CD4-positive, alpha-beta T cell treated with Interleukin-4 for 4 hours (primary cell): ENCODE measurements around the gene FOLR2.
A peak's percentile ranks its signal among the peaks of the same experiment; 100 is the strongest.

Source experiments
- DNase-seq: peaks from one replicate; pipeline ENCODE4 v3.0.0-alpha.2; 2020

Gene FOLR2

GRCh38 chr11:72230764-72231365 is 14.3 kb downstream of the FOLR2 start:
- no peak for DNase-seq

- no peak for DNase-seq
Observed at GRCh38 chr11:72231396-72232259, 15.0 kb downstream of the FOLR2 start.

DNA sequence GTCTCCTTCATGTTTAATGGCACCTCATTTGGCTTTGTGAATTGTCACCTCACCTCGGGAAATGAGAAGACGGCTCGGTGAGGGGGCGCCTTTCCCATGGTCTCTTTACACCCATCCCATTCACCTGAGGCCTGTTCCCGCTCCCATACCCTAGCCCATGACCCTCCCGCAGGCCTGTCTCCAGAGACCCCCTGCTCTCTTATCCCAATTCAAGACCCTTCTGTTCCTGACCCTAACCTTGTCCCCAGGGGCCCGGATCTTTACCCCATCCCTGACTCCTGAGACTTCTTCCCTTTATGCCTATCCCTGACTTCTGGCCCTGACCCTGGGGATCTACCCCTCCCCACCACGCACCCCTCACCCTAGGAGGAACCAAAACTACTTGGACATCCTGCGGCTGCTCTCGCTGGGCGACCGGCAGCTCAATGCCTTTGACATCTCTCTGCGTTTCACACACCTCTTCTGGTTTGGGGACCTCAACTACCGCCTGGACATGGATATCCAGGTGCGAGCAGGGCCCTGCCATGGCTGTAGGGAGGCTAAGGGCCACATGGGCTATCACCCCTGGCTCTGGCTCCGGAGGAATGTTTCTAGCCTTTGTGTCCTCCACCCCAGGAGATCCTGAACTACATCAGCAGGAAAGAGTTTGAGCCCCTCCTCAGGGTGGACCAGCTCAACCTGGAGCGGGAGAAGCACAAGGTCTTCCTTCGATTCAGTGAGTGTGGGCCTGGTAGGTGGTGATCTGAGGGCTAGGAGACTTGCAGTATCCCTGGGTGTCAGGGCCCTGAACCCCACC is 15.9 kb downstream of the FOLR2 start:
- DNase-seq, result no peak

GRCh38 chr11:72233056-72233772 is 16.6 kb downstream of the FOLR2 start:
- DNase-seq, result no peak

GRCh38 chr11:72233773-72234513 is 17.3 kb downstream of the FOLR2 start:
- no peak for DNase-seq

- no peak for DNase-seq
Observed at GRCh38 chr11:72234514-72234830, 17.9 kb downstream of the FOLR2 start.

- no peak for DNase-seq
Observed at GRCh38 chr11:72234920-72235319, 18.3 kb downstream of the FOLR2 start.

GRCh38 chr11:72235351-72236057 is 18.9 kb downstream of the FOLR2 start:
- no peak for DNase-seq

GRCh38 chr11:72236083-72236697 is 19.6 kb downstream of the FOLR2 start:
- DNase-seq, result no peak

DNA sequence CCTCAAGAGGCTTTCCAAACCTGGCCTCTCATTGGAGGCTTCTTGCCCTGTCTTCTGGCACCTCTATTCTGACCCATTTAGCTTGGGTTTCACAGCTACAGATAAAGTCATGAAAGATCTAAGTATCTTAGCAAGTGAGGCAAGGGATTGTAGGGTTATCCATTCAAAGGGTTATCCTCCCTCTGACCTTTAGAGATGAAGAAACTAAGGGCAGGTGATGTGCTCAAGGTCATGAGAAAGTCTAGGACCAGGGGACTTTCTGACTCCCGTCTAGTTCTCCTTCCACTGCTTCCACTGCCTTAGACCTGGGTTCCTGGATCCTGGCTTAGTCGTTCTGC is 20.1 kb downstream of the FOLR2 start:
- no peak for DNase-seq

GRCh38 chr11:72237112-72237931 is 20.7 kb downstream of the FOLR2 start:
- no peak for DNase-seq

- DNase-seq, result peak; percentile 45
Observed at GRCh38 chr11:72238040-72238450, 21.5 kb downstream of the FOLR2 start.

DNA sequence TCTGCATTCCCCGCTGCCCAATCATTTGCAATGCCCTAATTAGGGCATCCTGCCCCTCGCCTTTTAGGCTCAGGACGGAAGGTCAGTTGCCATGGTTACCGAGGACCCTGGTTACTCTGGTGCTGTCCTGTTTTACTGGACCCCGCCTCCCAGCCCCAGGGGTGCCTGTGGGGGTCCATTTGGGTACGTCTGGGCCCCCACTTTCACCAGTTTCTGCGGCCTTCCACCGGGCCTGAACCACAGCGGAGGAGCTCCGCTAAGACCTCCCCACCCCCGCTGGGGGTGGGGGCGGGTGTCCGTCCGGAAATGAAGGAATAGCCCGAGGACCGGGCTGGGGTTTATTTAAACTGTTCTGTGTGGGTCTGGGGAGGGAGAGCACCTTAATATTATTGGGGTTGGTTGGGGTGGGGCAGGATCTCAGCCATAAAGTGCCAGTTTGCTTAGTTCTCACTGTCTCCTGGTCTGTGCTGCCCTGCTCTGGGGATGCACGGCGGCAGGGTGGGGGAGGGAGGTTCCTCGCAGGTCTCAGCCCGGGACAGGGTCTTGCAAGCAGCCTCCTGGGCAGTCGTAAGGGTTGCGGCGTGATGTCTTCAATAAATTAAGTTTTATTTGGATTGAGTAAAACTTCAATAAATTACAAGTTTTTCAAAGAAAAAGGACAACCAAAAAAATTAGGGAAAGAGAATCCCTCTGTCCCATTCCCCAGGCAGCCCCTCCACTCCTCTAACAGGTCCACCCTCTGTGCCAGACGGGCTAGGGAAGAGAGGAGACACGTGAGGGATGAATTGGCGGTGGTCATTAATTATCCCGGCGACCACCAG is 22.1 kb downstream of the FOLR2 start:
- DNase-seq, result no peak

- no peak for DNase-seq
Observed at GRCh38 chr11:72239313-72239848, 22.8 kb downstream of the FOLR2 start.

DNA sequence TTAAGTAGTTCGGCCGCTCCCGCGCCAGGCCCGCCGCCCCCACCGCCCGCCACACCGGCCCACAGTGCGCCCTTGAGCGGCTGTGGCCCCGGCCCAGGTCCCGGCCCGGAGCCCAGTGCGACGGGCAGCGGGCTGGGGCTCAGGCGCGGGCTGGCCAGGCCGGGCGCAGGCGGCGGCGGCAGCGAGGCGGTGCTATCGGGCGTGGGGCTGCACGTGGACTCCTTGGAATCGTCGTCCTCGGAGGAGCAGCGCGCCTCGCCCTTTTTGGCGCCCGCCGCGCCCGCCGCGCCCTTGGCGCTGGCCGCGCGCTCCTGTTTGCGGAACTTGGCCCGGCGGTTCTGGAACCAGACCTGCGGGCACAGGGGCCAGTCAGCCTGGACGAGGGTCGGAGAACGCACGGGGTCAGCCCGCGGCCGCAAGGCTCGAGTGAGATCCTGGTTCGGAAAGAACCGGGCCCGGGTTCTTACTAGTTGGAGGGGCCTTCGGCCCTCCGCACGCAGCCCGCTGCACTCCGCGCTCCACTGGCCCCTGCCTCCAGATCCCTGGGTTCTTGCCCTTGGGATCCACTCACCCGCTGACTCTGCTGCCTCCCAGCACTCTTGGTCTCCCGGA is 23.4 kb downstream of the FOLR2 start:
- no peak for DNase-seq

GRCh38 chr11:72240461-72241290 is 24.1 kb downstream of the FOLR2 start:
- DNase-seq, result no peak

DNA sequence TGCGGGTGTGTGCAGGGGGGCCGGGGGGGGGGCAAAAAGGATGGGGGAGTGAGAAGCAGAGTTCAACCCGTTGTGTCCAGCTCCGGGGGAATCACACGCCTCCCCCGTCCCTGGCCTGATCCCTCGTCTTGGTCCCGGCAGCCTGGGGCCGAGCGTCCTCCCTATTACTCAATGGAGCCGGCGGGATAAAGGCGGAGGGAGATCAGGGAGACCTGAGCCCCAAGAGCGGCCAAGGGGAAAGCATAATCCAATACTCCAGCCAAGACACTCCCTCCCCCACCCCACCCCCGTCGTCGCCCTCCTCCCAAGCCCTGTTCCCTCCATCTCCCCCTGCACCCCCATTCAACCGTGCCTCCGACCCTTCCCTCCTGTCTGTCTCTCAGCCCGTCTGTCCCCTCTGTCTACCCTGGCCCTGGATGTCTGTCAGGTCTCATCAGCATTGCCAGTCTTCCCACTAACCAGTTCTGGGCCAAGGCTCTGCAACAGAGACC is 24.7 kb downstream of the FOLR2 start:
- DNase-seq, result no peak

GRCh38 chr11:72242141-72242540 is 25.5 kb downstream of the FOLR2 start:
- DNase-seq, result no peak
